Astrocyte (in vitro differentiated cells and primary cell): ENCODE data around the gene IKBKG. TPM values are rescaled to one million over a fixed set of nuclear protein-coding genes. Genes with fewer than 3 reads are reported as not detected.
"Not testable (repeated sequence)": the region's sequence is repeated elsewhere in the genome, so short reads cannot be mapped to it uniquely, and the experiment has no call there.

Source experiments
- DNase-seq: peaks from one replicate; pipeline ENCODE4 v3.0.0-alpha.2; 2010; ENCODE audit warnings: low read depth
- FAIRE-seq: peaks from 2 replicates; lab custom pipeline; 2011; peaks lifted over from hg19 to GRCh38; lab: Jason Lieb, UNC
- H2AFZ ChIP-seq: 2 replicates; pipeline ENCODE4 v1.6.0; 2012; ENCODE audit warnings: low read depth, low read length, inconsistent platforms
- H3K27ac ChIP-seq: 2 replicates; pipeline ENCODE4 v1.5.1; 2011; ENCODE audit warnings: low read depth, low read length, inconsistent platforms
- H3K27me3 ChIP-seq: 2 replicates; pipeline ENCODE4 v1.6.0; 2011; ENCODE audit warnings: low read length, inconsistent platforms; ENCODE audit not compliant: insufficient read depth
- H3K36me3 ChIP-seq: 2 replicates; pipeline ENCODE4 v1.5.1; 2011; ENCODE audit warnings: low read length, inconsistent platforms; ENCODE audit not compliant: insufficient read depth
- H3K4me1 ChIP-seq: 2 replicates; pipeline ENCODE4 v1.5.1; 2011; ENCODE audit warnings: low read length, inconsistent platforms; ENCODE audit not compliant: insufficient read depth
- H3K4me2 ChIP-seq: 2 replicates; pipeline ENCODE4 v1.6.0; 2012; ENCODE audit warnings: low read length, inconsistent platforms
- H3K4me3 ChIP-seq: 2 replicates; pipeline ENCODE4 v1.5.1; 2011; ENCODE audit warnings: low read depth, mild to moderate bottlenecking, low read length, inconsistent platforms; ENCODE audit not compliant: insufficient read depth
- H3K79me2 ChIP-seq: 2 replicates; pipeline ENCODE4 v1.6.0; 2012; ENCODE audit warnings: mild to moderate bottlenecking, low read length, inconsistent platforms; ENCODE audit not compliant: insufficient read depth
- H3K9ac ChIP-seq: 2 replicates; pipeline ENCODE4 v1.6.0; 2012; ENCODE audit warnings: mild to moderate bottlenecking, low read length, inconsistent platforms
- H3K9me3 ChIP-seq: 2 replicates; pipeline ENCODE4 v1.5.1; 2012; ENCODE audit warnings: low read depth, mild to moderate bottlenecking, low read length, inconsistent platforms; ENCODE audit not compliant: insufficient read depth
- H4K20me1 ChIP-seq: 2 replicates; pipeline ENCODE4 v1.6.0; 2012; ENCODE audit warnings: low read length, inconsistent platforms; ENCODE audit not compliant: insufficient read depth
- H3K27ac Mint-ChIP-seq: one replicate; pipeline ENCODE4 v1.8.0; 2021; ENCODE audit warnings: mild to moderate bottlenecking, mixed read lengths; ENCODE audit not compliant: unreplicated experiment
- H3K27me3 Mint-ChIP-seq: one replicate; pipeline ENCODE4 v1.8.0; 2021; ENCODE audit warnings: low read depth, mixed read lengths; ENCODE audit not compliant: unreplicated experiment
- H3K36me3 Mint-ChIP-seq: one replicate; pipeline ENCODE4 v1.8.0; 2021; ENCODE audit warnings: low read depth, mixed read lengths; ENCODE audit not compliant: unreplicated experiment
- H3K4me1 Mint-ChIP-seq: one replicate; pipeline ENCODE4 v1.8.0; 2021; ENCODE audit warnings: low read depth, mixed read lengths; ENCODE audit not compliant: unreplicated experiment
- H3K4me3 Mint-ChIP-seq: one replicate; pipeline ENCODE4 v1.8.0; 2021; ENCODE audit warnings: mild to moderate bottlenecking, moderate library complexity, mixed read lengths; ENCODE audit not compliant: unreplicated experiment
- H3K9me3 Mint-ChIP-seq: one replicate; pipeline ENCODE4 v1.8.0; 2021; ENCODE audit warnings: mild to moderate bottlenecking, mixed read lengths; ENCODE audit not compliant: unreplicated experiment
- total RNA-seq: library from RNA; stranded (reverse); gene quantifications from 2 replicates; pipeline ENCODE4 v1.2.1, GENCODE V29; 2021

IKBKG gene
- total RNA-seq, 1 donor from 2014 or later, result 21.4 TPM

DNA sequence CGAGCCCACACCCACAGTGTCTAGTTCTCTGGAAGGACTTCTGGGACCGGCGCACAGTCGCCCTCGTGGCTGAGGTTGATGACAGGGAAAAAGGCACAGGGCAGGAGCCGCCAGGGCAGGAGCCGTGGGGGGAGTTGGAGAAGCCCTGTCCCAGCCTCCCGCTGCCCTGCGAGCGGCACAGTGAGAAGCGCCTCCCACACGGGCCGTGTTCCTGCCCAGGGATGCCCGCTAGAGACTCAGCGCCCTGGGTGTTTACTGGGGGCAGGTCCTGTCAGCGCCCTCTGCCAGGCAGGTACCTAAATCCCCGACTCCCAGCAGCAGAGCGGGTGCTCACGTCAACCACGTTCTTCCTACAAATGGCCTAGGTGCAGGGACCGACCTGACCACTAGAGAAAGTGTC is 11.5 kb downstream of the IKBKG start:
- not testable (repeated sequence) for H3K36me3 Mint-ChIP-seq, FAIRE-seq, H3K4me2 ChIP-seq, H2AFZ ChIP-seq, H3K4me1 ChIP-seq, H3K9me3 Mint-ChIP-seq, H3K27ac ChIP-seq, H3K27me3 ChIP-seq, H3K9ac ChIP-seq, H3K4me1 Mint-ChIP-seq, H4K20me1 ChIP-seq, H3K4me3 Mint-ChIP-seq, H3K79me2 ChIP-seq, H3K4me3 ChIP-seq, H3K9me3 ChIP-seq, DNase-seq, H3K36me3 ChIP-seq, H3K27me3 Mint-ChIP-seq, H3K27ac Mint-ChIP-seq

DNA sequence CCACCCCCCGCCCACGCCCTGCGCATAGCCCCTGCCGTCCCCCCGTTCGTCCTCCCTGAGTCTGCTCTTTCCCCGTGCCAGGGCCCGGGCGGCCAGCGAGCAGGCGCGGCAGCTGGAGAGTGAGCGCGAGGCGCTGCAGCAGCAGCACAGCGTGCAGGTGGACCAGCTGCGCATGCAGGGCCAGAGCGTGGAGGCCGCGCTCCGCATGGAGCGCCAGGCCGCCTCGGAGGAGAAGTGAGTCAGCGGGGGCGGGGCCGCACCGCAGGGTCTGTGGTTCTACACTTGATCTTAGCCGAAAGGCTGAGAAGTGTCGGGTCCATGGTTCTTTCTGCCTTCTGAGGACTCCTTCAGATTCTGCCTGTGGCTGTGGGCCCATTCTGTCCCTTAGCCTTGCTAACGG is 12.9 kb downstream of the IKBKG start:
- H3K27me3 Mint-ChIP-seq, H3K4me3 ChIP-seq, H3K4me1 Mint-ChIP-seq, H3K27ac ChIP-seq, H3K4me3 Mint-ChIP-seq, H3K9me3 Mint-ChIP-seq, H3K27me3 ChIP-seq, H3K4me2 ChIP-seq, H3K36me3 ChIP-seq, H4K20me1 ChIP-seq, H3K9ac ChIP-seq, DNase-seq, FAIRE-seq, H3K4me1 ChIP-seq, H3K79me2 ChIP-seq, H2AFZ ChIP-seq, H3K36me3 Mint-ChIP-seq, H3K27ac Mint-ChIP-seq, H3K9me3 ChIP-seq: not testable (repeated sequence)

DNA sequence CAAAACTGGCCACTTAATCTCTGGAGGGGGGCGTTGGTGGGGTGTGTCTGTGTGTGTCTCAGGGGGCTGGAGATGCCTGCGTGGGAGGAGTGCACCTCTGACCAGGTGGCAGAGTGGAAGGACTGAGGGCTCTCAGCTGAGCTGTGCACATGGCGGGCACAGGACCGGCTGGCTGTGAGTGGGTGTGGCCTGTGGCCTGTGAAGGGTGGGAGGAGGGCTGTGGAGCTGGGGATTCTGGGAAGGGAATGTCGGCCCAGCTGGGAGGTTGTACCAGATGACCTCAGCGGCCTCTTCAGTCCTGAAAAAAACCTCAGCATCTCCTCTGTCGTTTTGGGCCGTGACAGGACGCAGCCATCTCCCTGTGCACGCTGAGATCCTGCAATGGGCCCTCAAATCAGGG is 14.9 kb downstream of the IKBKG start:
- not testable (repeated sequence) for H2AFZ ChIP-seq, H3K36me3 Mint-ChIP-seq, H3K4me1 ChIP-seq, H3K9me3 ChIP-seq, H3K4me3 ChIP-seq, H4K20me1 ChIP-seq, DNase-seq, FAIRE-seq, H3K27me3 ChIP-seq, H3K4me2 ChIP-seq, H3K27me3 Mint-ChIP-seq, H3K9ac ChIP-seq, H3K36me3 ChIP-seq, H3K4me3 Mint-ChIP-seq, H3K79me2 ChIP-seq, H3K27ac Mint-ChIP-seq, H3K27ac ChIP-seq, H3K4me1 Mint-ChIP-seq, H3K9me3 Mint-ChIP-seq

DNA sequence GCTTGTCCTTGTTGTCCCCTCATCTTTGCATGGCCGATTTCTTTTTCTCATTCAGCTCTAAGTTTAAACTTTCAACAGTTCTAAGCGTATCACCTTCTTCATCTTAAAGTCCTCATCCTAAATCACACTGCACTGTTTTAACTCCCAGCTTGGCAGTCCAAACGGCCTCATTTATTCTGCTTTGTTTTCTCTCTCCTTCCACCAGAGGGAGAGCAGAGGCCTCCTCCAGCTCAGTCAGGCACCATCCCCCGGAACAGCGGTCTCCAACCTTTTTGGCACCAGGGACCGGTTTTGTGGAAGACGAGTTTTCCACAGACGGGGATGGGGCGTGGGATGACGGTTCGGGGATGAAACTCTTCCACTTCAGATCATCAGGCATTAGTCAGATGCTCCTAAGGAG is 22.9 kb downstream of the IKBKG start:
- not testable (repeated sequence) for H3K4me1 ChIP-seq, H3K27ac ChIP-seq, H3K4me3 Mint-ChIP-seq, H3K36me3 Mint-ChIP-seq, H3K9me3 ChIP-seq, H3K4me3 ChIP-seq, H3K4me1 Mint-ChIP-seq, H3K27me3 Mint-ChIP-seq, H3K9ac ChIP-seq, H3K27me3 ChIP-seq, H3K79me2 ChIP-seq, H3K36me3 ChIP-seq, H4K20me1 ChIP-seq, H3K9me3 Mint-ChIP-seq, H3K27ac Mint-ChIP-seq, H2AFZ ChIP-seq, H3K4me2 ChIP-seq, DNase-seq
- peak; percentile 99 for FAIRE-seq

DNA sequence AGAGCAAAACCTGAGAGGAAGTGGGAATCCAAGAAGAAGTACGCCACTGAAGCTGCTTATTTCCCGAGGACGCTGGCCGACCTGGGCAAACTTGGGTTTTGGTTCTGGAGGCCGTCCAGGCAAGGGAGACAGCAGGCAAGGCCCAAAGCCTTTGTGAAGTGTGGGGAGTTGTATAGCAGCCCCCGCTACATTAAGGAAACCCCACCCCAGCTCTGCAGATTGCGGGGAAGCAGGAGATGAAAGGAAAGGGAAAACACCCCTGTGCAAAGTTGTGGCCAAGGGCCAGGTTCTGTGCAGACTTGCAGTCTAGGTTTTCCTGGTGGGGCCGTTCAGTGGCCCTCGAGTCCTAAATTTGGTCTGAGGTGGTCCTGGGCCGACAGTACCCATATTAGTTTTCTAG is 25.6 kb downstream of the IKBKG start:
- not testable (repeated sequence) for H3K4me3 ChIP-seq, H3K4me1 Mint-ChIP-seq, H3K9me3 ChIP-seq, H3K4me1 ChIP-seq, H3K9ac ChIP-seq, H2AFZ ChIP-seq, H3K27me3 ChIP-seq, H3K4me3 Mint-ChIP-seq, H3K79me2 ChIP-seq, H3K27ac ChIP-seq, FAIRE-seq, H3K9me3 Mint-ChIP-seq, DNase-seq, H3K36me3 ChIP-seq, H3K27me3 Mint-ChIP-seq, H3K27ac Mint-ChIP-seq, H4K20me1 ChIP-seq, H3K36me3 Mint-ChIP-seq, H3K4me2 ChIP-seq

DNA sequence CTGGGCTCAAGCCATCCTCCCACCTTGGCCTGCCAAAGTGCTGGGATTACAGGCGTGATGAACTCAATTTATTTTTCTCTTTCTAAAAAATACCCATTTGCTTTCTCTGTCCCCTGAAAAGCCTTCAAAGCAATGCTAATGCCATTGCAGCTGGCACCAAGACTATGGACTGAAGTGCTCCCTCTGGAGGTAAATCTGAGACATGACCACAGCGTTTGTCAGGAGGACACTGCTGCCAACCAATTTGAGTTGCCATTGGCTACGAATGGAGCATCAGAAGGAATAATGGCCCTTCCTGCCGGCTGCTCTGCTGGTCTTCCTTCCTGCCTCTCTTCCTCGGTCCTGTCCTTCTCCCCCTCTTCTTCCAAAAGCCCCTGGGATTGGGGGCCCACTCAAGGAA is 27.7 kb downstream of the IKBKG start:
- H2AFZ ChIP-seq, H3K27me3 Mint-ChIP-seq, H3K79me2 ChIP-seq, H3K4me1 ChIP-seq, H3K4me2 ChIP-seq, H3K27me3 ChIP-seq, H3K4me3 Mint-ChIP-seq, H3K27ac ChIP-seq, H3K36me3 Mint-ChIP-seq, H3K4me3 ChIP-seq, H3K9ac ChIP-seq, H3K27ac Mint-ChIP-seq, H3K9me3 ChIP-seq, H3K4me1 Mint-ChIP-seq, H4K20me1 ChIP-seq, H3K36me3 ChIP-seq, DNase-seq, H3K9me3 Mint-ChIP-seq: not testable (repeated sequence)
- FAIRE-seq, result peak; percentile 100
